Pulmonary artery endothelial cell (primary cell): ENCODE data around the gene VPS35L. TPM values are rescaled to one million over a fixed set of nuclear protein-coding genes. Genes with fewer than 3 reads are reported as not detected.
A peak's percentile ranks its signal among the peaks of the same experiment; 100 is the strongest.

ENCODE experiments used
- DNase-seq: peaks from one replicate; pipeline ENCODE4 v3.0.0-alpha.2; 2011; ENCODE audit warnings: low read depth, low spot score
- total RNA-seq: library from RNA; depleted of rRNA; stranded (reverse); fragments of >200 nt; gene quantifications from 2 replicates; pipeline ENCODE4 v1.2.3, GENCODE V29; 2014

The VPS35L gene
- total RNA-seq: 30.5 and 34.3 TPM in 2 replicates

GRCh38 chr16:19555186-19555937 is at the start of gene VPS35L:
VPS35L (plus strand) TSS chr16:19555703; CDS start chr16:19555730, 27 bp downstream.
- peak; percentile 98 for DNase-seq

GRCh38 chr16:19506965-19507364 is 48.5 kb upstream of the VPS35L start:
- DNase-seq: no peak

DNA sequence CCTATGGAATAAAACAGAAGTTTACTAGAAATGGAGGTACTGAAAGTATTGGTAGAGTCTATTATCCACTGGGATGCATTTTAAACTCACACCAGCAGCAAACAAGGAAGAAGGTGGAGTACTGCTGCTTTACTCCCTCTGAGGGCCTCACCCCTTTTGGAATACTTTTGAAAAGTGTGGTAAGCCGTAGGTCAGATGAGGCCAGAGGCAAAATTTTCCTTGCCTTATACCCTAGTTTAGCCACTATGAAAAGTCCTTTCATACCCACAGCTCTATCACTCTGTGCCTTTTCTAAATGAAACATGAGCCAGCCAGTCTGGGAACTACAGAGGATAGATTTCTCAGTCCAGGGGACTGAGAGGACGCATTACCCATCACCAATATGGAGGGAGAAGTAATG is 47.6 kb upstream of the VPS35L start:
- DNase-seq: no peak

DNA sequence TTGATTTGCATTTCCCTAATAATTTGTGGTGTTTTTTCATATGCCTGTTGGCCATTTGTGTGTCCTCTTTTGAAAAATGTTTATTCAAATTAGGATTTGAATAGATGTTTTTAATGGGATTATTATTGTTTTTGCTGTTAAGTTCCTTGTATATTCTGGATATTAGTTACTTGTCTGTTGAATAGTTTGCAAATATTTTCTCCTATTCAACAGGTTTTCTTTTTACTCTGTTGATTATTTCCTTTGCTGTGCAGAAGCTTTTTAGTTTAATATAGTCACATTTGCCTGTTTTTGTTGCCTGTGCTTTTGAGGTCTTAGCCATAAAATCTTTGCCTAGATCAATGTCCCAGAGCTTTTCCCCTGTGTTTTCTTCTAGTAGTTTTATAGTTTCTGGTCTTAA is 43.2 kb upstream of the VPS35L start:
- no peak for DNase-seq

DNA sequence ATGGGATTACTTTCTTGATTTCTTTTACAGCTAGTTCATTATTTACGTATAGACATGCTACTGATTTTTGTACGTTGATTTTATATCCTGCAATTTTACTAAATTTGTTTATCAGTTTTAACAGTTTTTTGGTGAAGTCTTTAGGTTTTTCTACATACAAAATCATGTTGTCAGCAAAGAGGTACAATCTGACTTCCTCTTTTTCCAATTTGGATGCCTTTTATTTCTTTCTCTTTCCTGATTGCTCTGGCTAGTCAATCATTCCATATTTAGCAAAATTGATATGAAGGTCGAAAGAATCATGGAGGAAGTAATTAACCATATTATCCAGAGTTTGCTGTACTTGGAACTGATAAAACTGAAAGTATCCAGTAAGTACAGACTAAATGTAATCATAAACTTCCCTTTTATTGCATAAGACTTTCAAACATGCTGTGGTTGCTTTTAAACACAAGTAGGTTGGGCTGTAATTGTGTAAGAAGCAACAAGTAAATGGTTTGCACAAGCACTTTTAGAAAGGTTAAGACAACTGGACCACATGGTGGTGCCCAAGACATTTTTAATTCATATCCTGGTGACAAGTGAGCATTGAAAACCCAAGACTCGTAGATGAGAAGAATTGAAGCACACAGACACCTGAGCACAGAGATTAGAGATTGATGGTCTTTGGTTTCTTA is 42.0 kb upstream of the VPS35L start:
- no peak for DNase-seq

- no peak for DNase-seq
These were observed 39.7 kb upstream of the VPS35L start for GRCh38 chr16:19515757-19516156.

GRCh38 chr16:19517424-19518089 is 37.9 kb upstream of the VPS35L start:
- no peak for DNase-seq

DNA sequence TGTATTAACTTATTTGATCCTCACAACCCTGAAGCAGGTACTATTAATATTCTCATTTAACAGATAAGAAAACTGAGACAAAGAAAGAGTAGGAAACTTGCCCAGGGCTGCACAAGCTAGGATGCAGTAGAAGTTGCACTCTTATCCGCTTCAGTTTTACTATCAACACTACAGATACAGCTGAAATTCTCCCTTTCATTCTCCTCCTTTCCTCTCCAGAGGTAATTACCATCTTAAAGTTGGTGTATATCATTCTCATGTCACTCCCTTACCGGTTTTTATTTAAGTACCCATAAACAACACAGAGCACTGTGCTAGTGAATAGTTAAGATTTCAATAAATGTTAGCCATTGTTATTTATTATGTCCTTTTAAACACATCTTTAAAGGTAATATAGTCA is 37.1 kb upstream of the VPS35L start:
- DNase-seq: no peak

GRCh38 chr16:19520861-19521331 is 34.6 kb upstream of the VPS35L start:
- DNase-seq: peak; percentile 5

DNA sequence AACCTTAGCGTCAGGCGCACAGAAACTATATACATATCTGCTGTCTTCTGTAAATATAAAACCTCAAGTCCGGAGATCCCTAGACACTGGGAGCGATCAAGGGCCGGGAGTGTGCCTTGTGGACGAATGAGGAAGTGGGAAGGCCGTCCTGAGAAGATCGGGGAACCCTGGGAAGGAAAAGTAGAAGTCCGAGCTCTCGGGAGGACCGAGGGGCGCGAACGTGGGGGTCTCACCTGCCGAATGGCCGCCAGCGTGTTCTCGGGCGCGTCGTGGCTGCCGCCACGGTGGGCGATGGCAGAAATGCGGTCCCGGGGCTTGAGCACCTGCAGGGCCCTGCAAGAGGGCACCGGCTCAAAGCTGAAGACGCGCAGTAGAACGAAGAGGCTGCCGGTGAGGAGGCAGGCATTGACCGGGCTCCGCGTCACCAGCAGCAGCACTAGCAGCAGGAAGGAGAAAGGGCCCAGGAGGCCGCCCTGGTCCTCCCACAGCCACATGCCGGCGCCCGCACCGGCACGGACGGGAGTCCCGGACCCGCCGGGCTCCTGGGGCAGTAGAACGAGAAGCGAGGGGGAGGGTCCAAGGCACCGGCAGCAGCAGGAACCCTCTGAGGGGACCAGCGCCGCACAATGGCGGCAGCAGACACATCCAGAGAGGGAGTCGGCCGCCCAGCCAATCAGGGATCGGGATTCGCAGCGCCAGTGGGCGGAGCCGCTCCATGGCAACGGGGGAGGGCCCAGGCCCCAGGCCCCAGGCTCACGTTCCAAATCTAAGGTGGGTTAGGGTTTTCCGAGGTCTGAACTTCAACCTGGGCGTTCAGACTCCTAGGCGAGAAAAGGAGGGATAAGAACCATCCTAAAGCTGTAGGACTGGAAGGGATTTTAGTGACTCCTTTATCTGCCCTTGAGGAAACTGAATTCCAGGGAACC is 33.8 kb upstream of the VPS35L start, which contains the start of gene GDE1:
Gene GDE1, minus strand, starts transcription at position 628 of the 926 bp plus-strand sequence. Its CDS starts 134 bp downstream, at position 494.
- peak; percentile 64 for DNase-seq

DNA sequence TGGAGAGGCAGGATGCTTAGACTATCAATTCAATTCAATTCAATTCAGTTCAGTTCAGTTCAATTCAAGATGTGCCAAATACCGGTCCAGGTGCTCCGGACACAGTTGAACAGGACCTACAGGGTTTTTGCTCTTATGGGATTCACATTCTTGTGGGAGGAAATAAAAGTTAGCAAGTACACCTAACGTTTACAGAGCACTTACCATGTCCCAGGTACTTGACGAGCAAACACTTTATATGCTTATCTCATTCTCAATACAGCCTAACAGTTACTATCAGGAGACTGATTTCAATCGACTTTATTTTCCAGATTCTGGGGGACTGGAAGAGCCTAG is 33.1 kb upstream of the VPS35L start:
- no peak for DNase-seq

DNA sequence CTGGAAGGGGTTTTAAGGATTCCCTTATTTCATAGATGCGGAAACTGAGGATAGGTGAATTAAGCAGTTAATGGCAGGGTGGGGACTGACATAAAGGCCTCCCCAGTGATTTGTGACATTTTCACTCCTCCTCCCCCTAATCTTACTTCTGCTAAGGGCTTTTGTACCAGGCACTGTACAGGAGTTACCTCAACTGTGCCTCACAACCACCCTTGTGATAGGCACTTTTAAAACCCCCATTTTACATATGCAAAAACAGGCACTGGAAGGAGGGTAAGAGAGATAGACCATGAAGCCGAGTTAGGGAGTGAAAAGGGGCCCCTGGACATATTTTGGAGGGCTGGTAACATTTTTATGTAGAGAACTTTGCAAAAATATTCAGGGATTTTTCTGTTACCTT is 32.7 kb upstream of the VPS35L start:
- DNase-seq: no peak

DNA sequence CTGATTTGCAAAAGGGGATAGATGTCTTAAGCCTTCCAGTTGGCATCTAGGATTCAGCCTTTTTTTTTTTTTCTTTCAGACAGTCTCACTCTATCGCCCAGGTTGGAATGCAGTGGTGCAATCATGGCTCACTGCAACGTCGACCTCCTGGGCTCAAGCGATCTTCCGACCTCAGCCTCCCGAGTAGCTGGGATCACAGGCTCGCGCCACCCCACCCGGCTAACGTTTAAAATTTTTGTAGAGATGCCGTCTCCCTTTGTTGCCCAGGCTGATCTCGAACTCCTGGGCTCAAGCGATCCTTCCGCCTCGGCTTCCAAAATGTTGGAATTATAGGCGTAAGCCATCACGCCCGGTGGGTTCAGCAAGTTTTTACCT is 32.3 kb upstream of the VPS35L start:
- DNase-seq: no peak

- DNase-seq: peak; percentile 92
These were observed 31.7 kb upstream of the VPS35L start, which contains the start of gene CCP110 for GRCh38 chr16:19523559-19524355. CCP110 (plus strand) TSS chr16:19523942; CDS start chr16:19527882, 3,940 bp downstream.

- DNase-seq: no peak
These were observed 31.2 kb upstream of the VPS35L start for GRCh38 chr16:19524356-19524615.

DNA sequence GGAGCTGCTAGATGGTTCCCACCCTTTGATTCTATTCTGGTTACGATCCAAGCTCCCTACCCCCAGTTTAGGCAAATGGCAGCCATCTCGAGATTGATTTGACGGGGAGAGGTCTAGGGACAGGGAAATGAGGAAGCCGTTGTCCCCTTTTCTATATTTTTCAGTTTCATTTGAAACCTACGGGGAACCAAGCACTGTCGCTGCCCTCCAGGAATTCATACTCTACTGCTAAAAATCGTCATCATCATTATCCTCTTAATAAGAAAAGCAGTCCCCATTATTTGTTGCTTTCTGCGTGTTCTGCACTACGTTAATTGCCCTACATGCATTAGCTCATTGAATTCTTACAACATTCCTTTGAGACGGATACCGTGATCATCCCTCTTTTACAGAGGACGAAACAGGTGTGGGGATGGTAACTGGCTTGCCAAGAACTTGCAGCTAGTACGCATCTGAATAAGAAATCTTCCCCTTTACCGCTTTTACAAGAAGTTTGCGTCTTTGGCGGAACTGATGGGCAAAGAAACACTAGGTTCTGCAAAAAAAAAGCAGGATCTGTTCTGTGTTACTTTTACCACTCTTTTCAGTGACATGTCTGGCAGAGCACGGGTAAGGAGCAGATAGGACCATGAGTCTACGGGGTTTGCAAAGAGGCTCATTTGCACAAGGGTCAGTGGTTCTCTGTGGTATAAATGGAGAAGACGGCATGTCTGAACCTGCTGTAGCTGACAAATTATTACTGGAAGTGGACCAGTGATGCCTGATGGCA is 30.7 kb upstream of the VPS35L start:
- DNase-seq: no peak

DNA sequence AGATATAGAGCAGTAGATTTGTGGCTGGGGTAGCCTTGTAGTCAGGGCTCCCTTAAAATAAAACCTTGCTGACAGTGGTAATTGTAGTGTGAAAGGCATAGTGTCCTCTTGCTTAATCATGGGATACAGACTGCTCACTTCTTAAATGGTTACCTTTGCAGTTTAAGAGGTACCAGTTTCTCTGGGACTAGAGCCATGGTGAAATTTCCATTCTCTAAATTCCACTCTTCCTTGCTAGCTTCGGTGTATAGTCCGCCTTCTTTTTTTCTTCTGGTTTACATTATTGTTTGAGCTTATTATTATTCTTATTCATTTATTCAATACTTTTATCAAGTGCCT is 30.1 kb upstream of the VPS35L start:
- no peak for DNase-seq

- DNase-seq: no peak
These were observed 28.3 kb upstream of the VPS35L start for GRCh38 chr16:19527161-19527560.

GRCh38 chr16:19528666-19529065 is 26.8 kb upstream of the VPS35L start:
- DNase-seq: no peak

DNA sequence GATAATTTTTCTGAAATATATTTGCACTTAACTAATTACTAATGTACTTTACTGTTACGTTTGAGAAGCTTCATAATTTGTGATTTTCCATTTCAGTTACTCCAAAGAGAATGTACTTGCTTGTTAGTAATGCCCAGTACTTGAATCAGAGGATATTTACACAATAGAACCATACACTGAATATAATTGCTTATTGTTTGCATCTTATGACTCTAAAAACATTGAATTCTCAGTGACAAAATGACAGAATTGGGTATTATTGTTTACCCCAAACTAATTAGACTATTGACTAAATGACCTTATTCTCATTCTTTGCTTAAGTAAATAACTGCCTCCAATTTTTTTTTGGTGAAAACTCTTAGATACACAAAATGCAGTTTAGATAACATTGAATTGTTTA is 22.9 kb upstream of the VPS35L start:
- DNase-seq: no peak
